Medulla oblongata (tissue), 1 donor: ENCODE data around the gene RELL2.

Experiments
- DNase-seq: peaks from one replicate; pipeline ENCODE4 v3.0.0-alpha.2; 2015; ENCODE audit errors: extremely low spot score

RELL2 gene

DNA sequence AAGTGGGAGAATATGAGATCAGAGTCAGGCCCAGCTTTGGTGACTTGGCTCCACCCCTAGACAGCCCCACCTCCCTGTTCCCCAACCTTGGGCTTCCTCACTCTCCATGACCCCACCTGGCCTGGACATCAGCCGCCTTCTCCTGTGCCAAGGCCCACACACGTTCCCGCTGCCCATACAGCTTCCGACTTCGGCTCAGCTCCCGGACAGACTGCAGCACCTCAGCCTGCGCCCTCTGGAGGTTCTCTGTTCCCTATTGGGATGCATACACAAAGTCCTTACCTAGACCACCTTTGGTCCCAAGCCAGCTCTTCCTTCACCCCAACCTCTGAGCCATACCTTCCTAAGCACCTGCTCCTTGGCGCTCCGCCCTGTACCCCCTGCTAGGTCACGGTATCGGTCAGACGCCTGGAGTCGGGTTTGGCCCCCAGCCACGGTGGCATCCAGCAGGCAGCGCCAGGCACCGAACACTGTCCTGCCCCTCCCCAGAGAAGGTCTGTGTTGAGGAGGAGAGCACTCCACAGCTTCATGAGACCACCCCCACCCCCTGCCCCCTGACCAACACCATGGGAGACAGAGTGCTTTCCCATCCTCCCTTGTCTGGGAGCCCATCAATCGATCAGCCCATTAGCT is 12.4 kb downstream of the RELL2 start:
- no peak for DNase-seq

DNA sequence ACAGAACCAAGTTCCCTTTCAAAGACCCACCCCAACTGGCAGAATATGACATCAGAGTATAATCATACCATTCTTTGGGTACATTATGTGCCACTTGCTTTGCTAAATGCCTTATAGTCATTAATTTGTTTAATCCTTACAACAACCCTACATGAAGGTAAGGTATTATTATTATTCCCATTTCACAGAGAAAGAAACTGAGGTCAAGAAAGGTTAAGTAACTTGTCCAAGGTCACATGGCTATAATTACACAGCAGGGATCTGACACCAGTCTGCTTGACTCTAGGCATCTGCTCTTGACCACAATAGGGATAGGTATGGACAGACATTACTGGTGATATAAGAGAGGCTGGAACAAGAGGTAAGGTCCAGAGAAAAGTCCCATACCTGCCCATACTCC is 13.2 kb downstream of the RELL2 start:
- no peak for DNase-seq

- DNase-seq = peak; percentile 86
These were observed 14.3 kb downstream of the RELL2 start, which contains the start of gene FCHSD1 for GRCh38 chr5:141650851-141651727. Gene FCHSD1 (minus strand): TSS chr5:141651418. CDS start chr5:141651368, 50 bp downstream.

DNA sequence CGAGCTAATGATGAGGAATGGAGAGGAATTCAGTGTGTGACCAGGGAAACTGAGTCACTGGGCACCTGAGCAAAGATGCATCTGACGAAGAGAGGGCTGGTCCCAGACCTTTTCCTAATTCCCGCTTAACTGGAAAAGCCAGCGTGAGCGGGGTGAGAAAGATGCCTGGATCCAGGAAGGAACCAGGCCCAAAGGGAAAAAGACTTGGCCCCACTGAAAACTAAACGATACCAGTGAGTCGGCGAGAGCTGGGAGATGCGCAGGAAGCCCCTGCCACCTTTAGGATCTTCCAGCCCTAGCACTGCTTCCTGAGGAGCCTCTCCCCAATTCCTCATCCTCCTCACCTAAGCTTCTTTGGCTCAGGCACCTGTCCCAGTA is 14.9 kb downstream of the RELL2 start:
- DNase-seq = no peak

- DNase-seq = no peak
These were observed 17.5 kb downstream of the RELL2 start for GRCh38 chr5:141654298-141654697.

GRCh38 chr5:141655020-141655419 is 18.2 kb downstream of the RELL2 start:
- DNase-seq = no peak

- no peak for DNase-seq
These were observed 19.6 kb downstream of the RELL2 start for GRCh38 chr5:141656396-141656795.

DNA sequence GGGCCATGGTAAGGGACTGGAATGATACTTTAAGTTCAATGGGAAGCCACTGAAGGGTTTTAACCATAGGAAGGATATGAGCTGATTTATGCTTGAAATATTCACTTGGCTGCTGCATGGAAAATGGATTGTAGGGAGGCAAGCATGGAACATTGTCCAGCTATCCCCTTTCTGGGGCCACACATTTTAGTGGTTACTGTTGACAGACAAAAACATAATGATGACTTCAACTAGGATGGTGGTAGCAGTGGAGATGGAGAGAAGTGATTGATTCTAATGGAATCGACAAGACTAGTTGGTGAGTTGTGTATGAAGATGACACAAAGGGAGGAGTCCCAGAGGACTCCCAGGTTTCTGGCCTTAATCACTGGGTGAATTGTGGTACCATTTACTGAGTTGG is 20.6 kb downstream of the RELL2 start:
- no peak for DNase-seq

DNA sequence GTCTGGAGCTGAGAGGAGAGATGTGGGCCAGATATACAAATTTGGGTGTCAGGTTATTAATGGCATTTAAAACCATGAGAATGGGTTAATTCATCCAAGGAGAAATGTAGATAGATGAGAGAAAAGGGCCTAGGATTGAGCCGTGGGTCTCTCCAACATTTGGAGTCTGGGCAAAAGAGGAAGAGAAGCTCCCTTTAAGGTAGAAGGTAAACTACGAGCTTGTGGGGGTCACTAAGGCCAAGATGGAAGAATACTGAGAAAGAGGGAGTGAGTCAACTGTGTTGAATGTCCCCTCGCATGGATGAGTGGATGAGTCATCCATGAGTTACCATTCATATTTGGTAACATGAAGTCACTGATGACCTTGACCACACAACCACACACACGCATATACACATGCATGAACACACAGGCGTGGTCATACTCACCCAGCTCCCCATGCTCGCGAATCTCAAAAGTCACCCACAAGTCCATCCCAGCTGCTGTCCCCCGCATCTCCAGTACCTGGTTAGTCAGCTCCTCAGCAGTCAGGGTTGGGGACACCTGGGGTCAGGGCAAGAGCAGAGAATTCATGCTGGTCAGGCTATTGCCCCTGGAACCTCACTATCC is 21.2 kb downstream of the RELL2 start:
- no peak for DNase-seq

GRCh38 chr5:141662028-141662427 is 25.2 kb downstream of the RELL2 start:
- DNase-seq = no peak

- DNase-seq = no peak
These were observed 26.7 kb downstream of the RELL2 start for GRCh38 chr5:141663506-141663905.

DNA sequence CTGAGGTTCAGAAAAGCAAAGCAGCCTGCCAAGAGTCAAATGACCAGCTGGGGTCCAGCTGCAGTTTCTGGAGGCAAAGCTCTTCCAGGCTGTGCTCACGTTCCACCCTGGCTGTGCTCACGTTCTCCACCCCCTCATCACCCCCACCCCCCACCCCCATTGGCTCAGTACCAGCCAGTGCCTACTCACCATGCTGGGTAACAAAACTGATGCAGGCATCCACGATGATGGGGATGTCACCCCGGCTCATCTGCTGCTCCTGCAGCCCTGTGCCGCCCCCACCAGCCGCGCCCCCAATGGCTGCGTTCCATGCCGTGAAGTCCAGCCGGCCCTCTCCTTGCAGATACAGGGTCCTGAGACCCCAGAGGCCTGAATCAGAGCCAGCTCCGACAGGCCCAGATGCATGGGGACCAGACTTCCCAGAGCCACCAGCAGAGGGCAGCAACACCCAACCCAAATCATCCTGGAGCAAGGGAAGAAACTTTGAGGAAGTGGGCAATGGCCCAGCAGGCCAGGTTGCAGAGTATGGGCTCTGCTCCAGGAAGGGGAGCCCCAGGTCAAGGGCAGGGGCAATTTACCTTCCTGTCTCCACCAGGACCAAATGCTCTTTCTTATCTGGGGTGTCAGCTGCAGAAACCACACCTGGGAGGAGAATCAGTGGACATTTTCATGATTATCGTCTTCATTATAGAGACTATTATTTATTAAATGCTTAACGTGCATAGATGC is 28.1 kb downstream of the RELL2 start:
- DNase-seq = peak; percentile 85

DNA sequence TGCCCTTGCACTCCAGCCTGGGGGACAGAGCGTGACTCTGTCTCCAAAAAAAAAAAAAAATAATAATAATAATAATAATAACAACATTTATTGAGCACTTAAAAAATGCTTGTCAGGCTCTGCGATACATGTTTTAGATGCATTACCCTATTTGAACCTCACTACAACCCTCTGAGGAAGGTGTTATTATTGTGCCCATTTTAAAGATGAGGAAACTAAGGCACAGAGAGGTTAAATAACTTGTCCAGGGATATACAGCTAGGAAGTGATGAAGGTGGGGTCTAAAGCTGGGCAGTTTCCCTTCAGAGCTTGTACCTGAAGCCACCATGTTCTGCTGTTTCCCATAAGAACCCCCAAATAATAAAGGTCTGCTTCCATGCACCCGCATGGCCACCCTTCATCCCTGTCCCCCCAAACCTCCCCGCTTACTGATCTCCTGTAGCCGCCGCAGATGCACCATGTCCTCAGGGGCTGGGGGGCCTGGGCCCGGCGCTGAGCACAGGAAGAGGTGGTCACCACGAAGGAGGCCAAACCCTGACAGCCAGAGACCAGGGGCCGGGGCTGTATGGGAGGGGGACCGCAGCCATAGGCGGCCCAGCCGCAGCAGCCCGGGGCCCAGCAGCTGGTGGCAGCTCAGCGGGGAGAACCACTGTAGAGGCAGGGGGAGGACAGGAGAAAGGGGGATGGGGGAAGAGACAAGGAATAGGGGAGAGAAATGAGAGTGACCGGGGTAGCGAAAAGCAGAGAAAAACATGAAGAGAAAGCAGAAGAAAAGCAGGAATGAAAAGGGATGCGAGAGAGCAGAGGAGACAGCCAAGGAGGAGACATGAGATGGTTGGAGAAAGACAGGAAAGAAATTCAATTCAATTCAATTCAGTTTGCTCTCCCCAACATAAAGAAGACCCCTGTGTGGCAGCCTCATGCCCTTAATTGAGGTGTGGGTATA is 29.5 kb downstream of the RELL2 start:
- no peak for DNase-seq

DNA sequence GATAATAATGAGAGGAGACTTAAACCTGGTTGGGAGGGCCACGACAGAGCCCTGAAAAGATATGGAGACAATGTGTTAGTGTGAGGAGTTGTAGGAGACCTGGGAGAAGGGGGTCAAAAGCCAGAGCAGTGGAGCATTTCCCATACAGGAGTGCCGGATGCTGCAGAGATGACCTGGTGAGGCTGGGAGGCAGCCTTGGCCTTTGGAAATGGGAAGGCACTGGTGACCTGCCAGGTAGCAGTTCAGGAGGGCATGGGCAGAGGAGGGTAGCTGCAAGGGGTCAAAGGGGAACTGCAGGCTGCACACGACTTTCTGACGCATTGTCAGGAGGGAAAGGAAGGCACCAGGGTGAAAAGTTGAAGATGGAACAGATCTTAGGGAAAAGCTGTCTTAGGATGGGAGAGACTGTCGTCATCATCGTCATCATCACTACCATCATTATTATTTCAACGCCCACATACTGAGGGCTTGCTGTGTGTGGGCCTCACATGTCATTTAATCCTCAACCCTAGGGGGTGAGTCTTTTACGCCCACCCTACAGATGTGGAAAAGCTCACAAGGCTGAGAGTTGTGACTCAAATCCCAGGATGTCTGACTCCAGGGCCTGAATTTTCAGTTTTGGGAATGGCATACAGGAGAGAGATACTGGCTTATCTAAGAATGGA is 31.9 kb downstream of the RELL2 start:
- DNase-seq = no peak

DNA sequence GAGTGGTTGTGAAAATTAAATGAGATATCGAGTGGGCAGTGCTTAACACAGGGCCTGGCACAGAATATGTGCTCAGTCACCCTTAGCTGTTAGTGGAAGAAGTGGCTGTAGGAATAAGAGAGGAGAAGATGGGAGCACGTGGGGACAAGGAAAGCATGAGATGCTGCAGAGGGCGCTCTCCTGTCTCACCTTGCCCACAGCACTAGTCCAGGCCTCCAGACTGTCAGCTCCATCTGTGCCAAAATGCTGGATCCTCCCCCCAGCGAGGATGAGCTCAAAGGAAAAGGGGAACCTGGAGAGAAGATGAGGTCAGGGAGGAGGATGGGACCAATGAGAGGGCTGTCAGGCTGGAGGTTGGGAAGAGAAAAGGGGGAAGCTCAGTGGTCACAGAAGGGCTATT is 32.7 kb downstream of the RELL2 start:
- no peak for DNase-seq

- DNase-seq = no peak
These were observed 35.5 kb downstream of the RELL2 start for GRCh38 chr5:141672071-141672840.

DNA sequence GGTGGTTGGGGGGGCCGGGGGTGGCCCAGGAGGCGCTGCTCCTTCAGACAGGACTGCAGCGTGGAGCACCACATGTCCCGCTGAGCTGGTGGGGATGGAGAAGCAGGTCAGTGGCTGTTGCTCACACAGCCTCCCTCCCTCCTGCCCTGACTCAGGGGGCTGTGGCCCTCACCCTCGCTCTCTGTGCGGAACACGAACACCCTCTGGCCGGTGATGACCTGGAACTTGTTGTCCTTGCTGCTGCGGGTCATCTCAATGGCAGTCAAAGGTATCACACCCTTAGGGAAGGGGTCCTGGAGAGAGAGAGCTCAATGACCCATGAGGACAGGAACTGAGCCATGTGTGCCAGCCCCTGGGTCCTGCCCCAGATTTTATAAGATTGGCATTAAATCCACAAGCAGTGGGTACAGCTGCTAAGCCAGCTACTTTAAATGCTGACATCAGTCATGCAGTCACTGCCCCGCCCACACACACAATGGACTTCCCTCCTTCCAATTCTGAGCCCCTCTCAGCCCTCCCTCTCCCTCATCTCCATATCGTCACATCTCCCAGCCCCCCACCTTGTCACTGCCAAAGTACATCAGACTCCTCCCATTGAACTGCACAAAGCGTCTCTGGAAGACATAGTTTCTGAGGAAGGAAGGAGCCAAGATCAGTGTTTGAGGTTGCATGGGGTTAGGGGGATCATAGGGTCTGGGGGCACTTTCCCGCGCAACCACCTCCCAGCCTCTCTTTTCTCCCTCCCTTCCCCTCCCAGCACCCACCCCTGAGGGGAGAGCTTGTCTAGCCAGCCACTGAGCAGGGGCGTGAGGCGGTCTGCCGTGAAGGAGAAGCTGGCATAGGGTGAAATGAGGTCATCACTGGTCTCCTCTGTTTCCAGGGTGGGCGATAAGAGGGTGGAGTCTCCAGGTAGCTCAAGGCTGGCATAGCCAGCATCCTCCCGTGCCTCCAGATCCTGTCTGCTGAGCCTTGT is 36.3 kb downstream of the RELL2 start:
- no peak for DNase-seq

GRCh38 chr5:141674747-141675146 is 38.0 kb downstream of the RELL2 start:
- no peak for DNase-seq
